Neural progenitor cell (in vitro differentiated cells): ENCODE results near the gene GSE1.

ENCODE experiments used
- CTCF ChIP-seq: fragments of 200-600 bp; sonication (generic); IDR thresholded peaks from 2 replicates; pipeline ENCODE4 v1.5.1; 2017; ENCODE audit warnings: antibody characterized with exemption, mild to moderate bottlenecking
- EZH2 ChIP-seq: fragments of 200-600 bp; sonication (generic); IDR thresholded peaks from 2 replicates; pipeline ENCODE4 v1.6.1; 2017; ENCODE audit warnings: antibody characterized with exemption, mild to moderate bottlenecking, moderate library complexity
- EZH2phosphoT487 ChIP-seq: fragments of 200-600 bp; sonication (generic); IDR thresholded peaks from 2 replicates; pipeline ENCODE4 v1.6.1; 2017; ENCODE audit warnings: antibody characterized with exemption

- no peak for TF ChIP-seq CTCF
- TF ChIP-seq EZH2, result no peak
- no peak for TF ChIP-seq EZH2phosphoT487
These were observed 52.2 kb downstream of the GSE1 start for GRCh38 chr16:85665373-85665740.
